Muscle layer of colon (tissue), 2 donors: ENCODE results near the gene TGM5.
"Not testable (repeated sequence)": the region's sequence is repeated elsewhere in the genome, so short reads cannot be mapped to it uniquely, and the experiment has no call there.

Source experiments
- H3K27ac ChIP-seq: one replicate; pipeline ENCODE4 v1.7.0; 2013; ENCODE audit warnings: low read depth, mild to moderate bottlenecking, low read length, moderate library complexity
- H3K27me3 ChIP-seq, 2 donors: one replicate each; pipeline ENCODE4 v1.7.0; 2013; ENCODE audit warnings: low read length in 2 of 2, mild to moderate bottlenecking in 2 of 2; ENCODE audit not compliant: insufficient read depth in 2 of 2, control insufficient read depth in 1 of 2
- H3K36me3 ChIP-seq: one replicate; pipeline ENCODE4 v1.7.0; 2013; ENCODE audit warnings: mild to moderate bottlenecking, low read length; ENCODE audit not compliant: insufficient read depth
- H3K4me1 ChIP-seq: one replicate; pipeline ENCODE4 v1.7.0; 2013; ENCODE audit warnings: mild to moderate bottlenecking, low read length; ENCODE audit not compliant: insufficient read depth
- H3K4me3 ChIP-seq, 2 donors: one replicate each; pipeline ENCODE4 v1.7.0; 2013; ENCODE audit warnings: low read length in 2 of 2, low read depth in 1 of 2, mild to moderate bottlenecking in 1 of 2, moderate library complexity in 1 of 2
- H3K9ac ChIP-seq: one replicate; pipeline ENCODE4 v1.7.0; 2013; ENCODE audit warnings: low read length
- H3K9me3 ChIP-seq: one replicate; pipeline ENCODE4 v1.7.0; 2013; ENCODE audit warnings: mild to moderate bottlenecking, low read length
- donor health status: abdominal sarcoma.
- donor health status: Adenocarcinoma of cecum.

Gene TGM5

DNA sequence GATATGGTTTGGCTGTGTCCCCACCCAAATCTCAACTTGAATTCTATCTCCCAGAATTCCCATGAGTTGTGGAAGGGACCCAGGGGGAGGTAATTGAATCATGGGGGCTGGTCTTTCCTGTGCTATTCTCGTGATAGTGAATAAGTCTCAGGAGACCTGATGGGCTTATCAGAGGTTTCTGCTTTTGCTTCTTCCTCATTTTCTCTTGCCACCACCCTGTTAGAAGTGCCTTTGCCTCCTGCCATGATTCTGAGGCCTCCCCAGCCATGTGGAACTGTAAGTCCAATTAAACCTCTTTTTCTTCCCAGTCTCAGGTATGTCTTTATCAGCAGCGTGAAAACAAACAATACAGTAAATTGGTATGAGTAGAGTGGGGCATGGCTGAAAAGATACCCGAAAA lies 69.0 kb downstream of the TGM5 start:
- H3K4me3 ChIP-seq, H3K9me3 ChIP-seq, H3K9ac ChIP-seq, H3K4me1 ChIP-seq, H3K27me3 ChIP-seq, H3K27ac ChIP-seq: not testable (repeated sequence)
- H3K36me3 ChIP-seq, result peaks cover 37% of the 10 kb centered on the region

- Histone ChIP-seq H3K36me3 (peaks cover 45% of the 10 kb centered on the region), H3K27ac (no peak overlapping the region), H3K27me3 (no peaks in the 10 kb centered on the region), H3K4me3 (no peak overlapping the region), H3K4me1 (no peaks in the 10 kb centered on the region), H3K9me3 (no peaks in the 10 kb centered on the region), H3K9ac (no peak overlapping the region)
These were observed 69.8 kb downstream of the TGM5 start for GRCh38 chr15:43196760-43197548.

- H3K9me3 ChIP-seq, result no peaks in the 10 kb centered on the region
- H3K36me3 ChIP-seq, result peaks cover 65% of the 10 kb centered on the region
- no peaks in the 10 kb centered on the region for H3K4me1 ChIP-seq
- no peaks in the 10 kb centered on the region for H3K27me3 ChIP-seq
- no peak overlapping the region for H3K4me3 ChIP-seq
- H3K27ac ChIP-seq, result no peak overlapping the region
- H3K9ac ChIP-seq, result no peak overlapping the region
These were observed 71.9 kb downstream of the TGM5 start for GRCh38 chr15:43194795-43195194.

- H3K4me3 ChIP-seq, result no peak overlapping the region
- H3K27ac ChIP-seq, result no peak overlapping the region
- no peaks in the 10 kb centered on the region for H3K4me1 ChIP-seq
- H3K9me3 ChIP-seq, result no peaks in the 10 kb centered on the region
- peaks cover 71% of the 10 kb centered on the region for H3K36me3 ChIP-seq
- H3K9ac ChIP-seq, result no peak overlapping the region
- H3K27me3 ChIP-seq, result no peaks in the 10 kb centered on the region
These were observed 73.0 kb downstream of the TGM5 start for GRCh38 chr15:43193710-43194109.

- Histone ChIP-seq H3K4me3 (no peak overlapping the region), H3K9ac (no peak overlapping the region), H3K36me3 (peaks cover 54% of the 10 kb centered on the region), H3K27ac (no peak overlapping the region), H3K4me1 (peaks cover 4% of the 10 kb centered on the region), H3K27me3 (no peaks in the 10 kb centered on the region), H3K9me3 (no peaks in the 10 kb centered on the region)
These were observed 76.5 kb downstream of the TGM5 start for GRCh38 chr15:43190178-43190577.

- Histone ChIP-seq H3K4me3 (no peak overlapping the region), H3K36me3 (peaks cover 45% of the 10 kb centered on the region), H3K9ac (no peak overlapping the region), H3K9me3 (no peaks in the 10 kb centered on the region), H3K4me1 (peaks cover 4% of the 10 kb centered on the region), H3K27ac (no peak overlapping the region), H3K27me3 (no peaks in the 10 kb centered on the region)
These were observed 77.4 kb downstream of the TGM5 start for GRCh38 chr15:43189296-43189695.

- H3K36me3 ChIP-seq, result peaks cover 33% of the 10 kb centered on the region
- no peak overlapping the region for H3K9ac ChIP-seq
- H3K27me3 ChIP-seq, result no peaks in the 10 kb centered on the region
- no peak overlapping the region for H3K27ac ChIP-seq
- H3K9me3 ChIP-seq, result no peaks in the 10 kb centered on the region
- peaks cover 4% of the 10 kb centered on the region for H3K4me1 ChIP-seq
- no peak overlapping the region for H3K4me3 ChIP-seq
These were observed 79.1 kb downstream of the TGM5 start for GRCh38 chr15:43187544-43188155.

DNA sequence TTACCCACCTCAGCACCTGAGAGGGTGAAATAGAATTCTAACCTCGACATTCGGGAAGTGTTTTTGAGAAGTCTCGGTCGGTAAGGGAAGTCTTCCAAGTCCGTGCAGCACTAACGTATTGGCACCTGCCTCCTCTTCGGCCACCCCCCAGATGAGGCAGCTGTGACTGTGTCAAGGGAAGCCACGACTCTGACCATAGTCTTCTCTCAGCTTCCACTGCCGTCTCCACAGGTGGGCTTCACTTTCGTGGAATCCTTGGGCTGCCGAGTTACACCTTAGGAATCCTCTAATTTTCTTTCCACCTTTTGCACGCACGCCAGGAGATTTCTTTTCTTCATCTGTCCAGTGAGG lies 80.8 kb downstream of the TGM5 start:
- Histone ChIP-seq H3K9me3 (no peaks in the 10 kb centered on the region), H3K4me1 (peaks cover 4% of the 10 kb centered on the region), H3K4me3 (peak overlapping the region; percentile 72 to 80), H3K27me3 (no peaks in the 10 kb centered on the region), H3K27ac (peak overlapping the region; percentile 64), H3K9ac (peak overlapping the region; percentile 57), H3K36me3 (peaks cover 17% of the 10 kb centered on the region)

GRCh38 chr15:43185157-43186002 lies 81.3 kb downstream of the TGM5 start, which contains the start of gene CCNDBP1:
CCNDBP1 (plus strand) TSS chr15:43185403; CDS start chr15:43185499, 96 bp downstream.
- Histone ChIP-seq H3K4me3 (peak within 1 kb of the TSS; percentile 72 to 80), H3K27me3 (no peaks in the 10 kb centered on the region), H3K9me3 (no peaks in the 10 kb centered on the region), H3K36me3 (peaks cover 11% of the 10 kb centered on the region), H3K4me1 (peaks cover 4% of the 10 kb centered on the region), H3K27ac (peak within 1 kb of the TSS; percentile 64), H3K9ac (peak within 1 kb of the TSS; percentile 57)

DNA sequence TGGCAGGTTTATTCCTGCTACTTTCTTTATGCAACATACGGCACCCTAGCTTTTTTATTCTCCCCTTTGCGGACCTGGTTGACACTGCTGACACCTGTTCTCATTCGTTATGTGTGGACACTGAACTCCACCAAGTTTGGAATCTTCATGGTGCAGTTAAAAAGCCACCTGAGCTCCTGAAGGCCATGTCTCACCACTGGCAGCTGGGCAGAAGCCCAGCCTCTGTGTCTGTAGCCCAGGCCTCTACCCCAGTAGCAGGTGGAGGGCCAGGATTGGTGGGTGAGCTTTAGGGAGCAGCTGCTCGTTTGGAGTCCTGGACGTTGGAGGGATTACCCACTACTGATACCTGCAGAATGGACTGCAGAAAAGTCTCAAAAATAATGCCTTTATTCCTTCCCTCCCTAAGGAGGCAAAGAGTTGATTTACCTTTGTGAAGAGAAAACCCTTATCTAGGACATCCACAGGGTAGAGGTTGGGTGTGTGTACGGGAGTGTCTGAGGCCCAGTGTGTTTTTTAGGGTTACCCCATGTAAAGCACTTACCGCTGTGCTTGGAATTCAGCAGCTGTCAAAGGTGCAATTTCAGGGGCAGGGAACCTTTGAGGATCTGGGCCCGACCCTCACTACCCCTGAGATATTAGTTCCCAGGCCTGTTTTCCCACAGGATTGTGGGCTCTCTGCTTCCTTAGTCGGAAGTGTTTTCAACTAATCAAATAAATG lies 82.2 kb downstream of the TGM5 start:
- peak overlapping the region; percentile 35 for H3K27ac ChIP-seq
- H3K9ac ChIP-seq, result no peak overlapping the region
- H3K27me3 ChIP-seq, result no peaks in the 10 kb centered on the region
- H3K4me3 ChIP-seq, result peak overlapping the region; percentile 72 to 80
- no peaks in the 10 kb centered on the region for H3K9me3 ChIP-seq
- H3K36me3 ChIP-seq, result peaks cover 5% of the 10 kb centered on the region
- H3K4me1 ChIP-seq, result peaks cover 4% of the 10 kb centered on the region

DNA sequence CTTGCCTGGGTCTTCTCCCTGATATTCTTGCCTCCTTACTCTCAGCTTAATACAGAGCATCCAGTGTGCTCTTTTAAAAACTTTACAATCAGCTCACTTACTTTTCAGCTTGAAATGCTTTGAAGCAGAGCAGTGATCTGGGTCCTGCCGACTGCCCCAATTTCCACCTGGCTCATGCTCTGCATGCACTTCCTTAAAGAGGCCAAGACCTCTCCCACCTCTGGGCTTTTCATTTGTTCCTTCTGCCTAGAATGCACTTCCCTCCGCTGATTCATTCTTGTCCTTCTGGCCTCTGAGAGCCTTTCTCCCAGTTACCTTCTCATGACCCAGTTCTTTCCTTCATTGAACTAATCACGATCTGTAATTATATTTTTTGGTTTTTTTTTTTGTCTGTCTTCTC lies 83.5 kb downstream of the TGM5 start:
- no peaks in the 10 kb centered on the region for H3K27me3 ChIP-seq
- no peaks in the 10 kb centered on the region for H3K36me3 ChIP-seq
- no peak overlapping the region for H3K27ac ChIP-seq
- no peak overlapping the region for H3K9ac ChIP-seq
- H3K9me3 ChIP-seq, result no peaks in the 10 kb centered on the region
- peaks cover 4% of the 10 kb centered on the region for H3K4me1 ChIP-seq
- H3K4me3 ChIP-seq, result no peak overlapping the region
